ENCODE data around the gene FAM50A.
A peak's percentile ranks its signal among the peaks of the same experiment; 100 is the strongest.

Gene FAM50A

GRCh38 chrX:154437971-154438893 is 5.7 kb upstream of the FAM50A start:
- peak overlapping the region; percentile 65 for H3K4me3 ChIP-seq (ENCODE audit: low read depth, low read length)

DNA sequence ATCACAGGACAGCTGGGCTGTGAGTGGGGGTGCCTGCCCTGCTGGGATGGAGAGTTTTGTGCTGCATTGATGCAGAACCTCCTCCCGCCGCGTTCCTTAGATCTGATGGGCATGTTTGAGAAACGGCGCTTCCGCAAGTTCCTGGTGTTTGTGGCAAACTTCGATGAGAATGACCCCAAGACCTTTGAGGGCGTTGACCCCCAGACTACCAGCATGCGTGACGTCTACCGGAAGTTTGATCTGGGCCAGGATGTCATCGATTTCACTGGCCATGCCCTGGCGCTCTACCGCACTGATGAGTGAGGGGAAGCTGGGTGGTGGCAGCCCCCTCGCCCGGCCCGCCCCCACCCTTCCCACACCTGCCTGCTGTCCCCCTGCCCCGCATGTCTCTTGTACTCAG is 4.1 kb upstream of the FAM50A start:
- no peak overlapping the region for H3K4me3 ChIP-seq (ENCODE audit: low read depth, low read length)

DNA sequence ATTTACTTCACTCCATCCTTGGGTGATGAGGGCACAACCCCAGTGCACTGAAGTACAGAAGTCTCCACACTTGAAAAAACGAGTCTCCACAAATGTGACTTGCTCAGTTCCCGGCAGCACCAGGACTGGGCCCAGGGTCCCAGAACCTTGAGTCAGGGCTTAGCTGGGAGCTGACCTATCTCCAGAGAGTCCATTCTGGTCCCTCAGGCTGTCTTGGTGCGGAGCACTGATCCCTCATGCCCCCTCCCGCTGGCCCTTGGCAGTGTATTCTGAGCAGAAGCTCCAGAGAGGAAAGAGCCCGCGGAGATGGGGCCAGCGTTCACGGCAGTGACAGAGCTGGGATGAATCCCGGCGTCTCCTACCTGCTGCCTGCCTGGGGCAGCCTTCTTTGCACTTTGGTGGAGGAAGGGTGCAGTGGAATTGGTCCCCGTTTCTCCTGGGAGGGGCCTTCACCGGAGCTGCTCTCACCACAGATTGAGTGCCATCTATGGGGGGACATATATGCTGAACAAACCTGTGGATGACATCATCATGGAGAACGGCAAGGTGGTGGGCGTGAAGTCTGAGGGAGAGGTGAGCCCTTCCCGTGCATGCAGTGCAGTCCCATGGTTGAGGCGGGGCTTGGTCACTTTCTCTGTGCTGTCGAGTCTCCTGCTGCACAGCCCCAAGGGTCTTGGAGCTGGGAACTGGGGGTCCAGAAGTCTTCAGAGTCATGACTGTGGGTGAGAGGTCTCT is 3.2 kb upstream of the FAM50A start:
- no peak overlapping the region for H3K4me3 ChIP-seq (ENCODE audit: low read depth, low read length)

DNA sequence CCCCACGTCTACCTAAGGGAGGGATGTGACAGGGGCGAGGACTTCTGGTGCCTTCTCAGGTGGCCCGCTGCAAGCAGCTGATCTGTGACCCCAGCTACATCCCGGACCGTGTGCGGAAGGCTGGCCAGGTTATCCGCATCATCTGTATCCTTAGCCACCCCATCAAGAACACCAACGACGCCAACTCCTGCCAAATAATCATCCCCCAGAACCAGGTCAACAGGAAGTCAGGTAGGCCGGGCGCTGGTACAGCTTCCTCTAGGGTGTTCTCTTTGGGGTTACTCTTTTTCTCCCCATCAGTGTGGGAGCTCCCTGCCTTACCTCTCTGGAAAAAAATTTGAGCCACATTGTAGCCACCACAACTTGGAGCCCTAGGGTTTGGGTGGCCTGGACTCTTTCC is 2.4 kb upstream of the FAM50A start:
- H3K4me3 ChIP-seq (ENCODE audit: low read depth, low read length) = no peak overlapping the region

DNA sequence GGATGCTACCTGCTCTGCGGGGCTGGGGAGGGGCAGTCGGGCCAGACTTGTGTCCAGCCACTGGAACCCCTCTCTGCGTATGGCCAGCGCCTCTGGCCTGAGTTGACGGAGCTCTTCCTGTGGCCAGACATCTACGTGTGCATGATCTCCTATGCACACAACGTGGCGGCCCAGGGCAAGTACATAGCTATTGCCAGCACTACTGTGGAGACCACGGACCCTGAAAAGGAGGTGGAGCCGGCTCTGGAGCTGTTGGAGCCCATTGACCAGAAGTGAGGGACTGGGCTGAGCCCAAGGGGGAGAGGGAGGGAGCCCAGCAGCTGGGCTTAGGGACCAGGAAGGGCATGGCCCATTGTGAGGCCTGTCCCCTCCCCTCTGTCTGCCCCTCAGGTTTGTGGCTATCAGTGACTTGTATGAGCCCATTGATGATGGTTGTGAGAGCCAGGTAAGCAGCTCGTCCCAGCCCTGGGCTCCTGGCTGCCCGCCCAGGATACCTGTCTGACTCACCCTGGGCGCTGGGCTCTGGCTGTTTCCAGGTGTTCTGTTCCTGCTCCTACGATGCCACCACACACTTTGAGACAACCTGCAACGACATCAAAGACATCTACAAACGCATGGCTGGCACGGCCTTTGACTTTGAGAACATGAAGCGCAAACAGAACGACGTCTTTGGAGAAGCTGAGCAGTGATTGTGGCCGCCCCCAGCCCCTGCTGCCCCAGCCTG is 1.8 kb upstream of the FAM50A start:
- H3K4me3 ChIP-seq (ENCODE audit: low read depth, low read length) = no peak overlapping the region

GRCh38 chrX:154443479-154443910 is 446 bp upstream of the FAM50A start:
- peak overlapping the region; percentile 17 for H3K4me3 ChIP-seq (ENCODE audit: low read depth, low read length)

GRCh38 chrX:154444755-154445246 is 860 bp downstream of the FAM50A start:
- peak overlapping the region; percentile 30 for H3K4me3 ChIP-seq (ENCODE audit: low read depth, low read length)

DNA sequence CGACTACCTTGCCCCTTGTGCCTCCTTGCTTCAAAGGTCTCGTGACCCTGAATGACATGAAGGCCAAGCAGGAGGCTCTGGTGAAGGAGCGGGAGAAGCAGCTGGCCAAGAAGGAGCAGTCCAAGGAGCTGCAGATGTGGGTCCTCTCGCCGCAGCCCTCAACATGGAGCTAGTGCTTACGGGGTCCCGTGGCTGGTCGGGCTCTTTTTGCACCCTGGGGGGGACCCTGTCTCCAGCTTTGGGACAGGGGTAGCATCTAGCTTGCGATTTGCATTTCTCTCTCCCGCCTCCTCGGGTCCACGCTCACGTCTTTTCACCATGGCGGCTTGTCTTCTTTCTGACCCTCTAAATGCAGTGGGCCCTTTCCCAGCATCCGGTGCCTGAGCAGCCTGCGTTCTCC is 1.8 kb downstream of the FAM50A start:
- no peak overlapping the region for H3K4me3 ChIP-seq (ENCODE audit: low read depth, low read length)

DNA sequence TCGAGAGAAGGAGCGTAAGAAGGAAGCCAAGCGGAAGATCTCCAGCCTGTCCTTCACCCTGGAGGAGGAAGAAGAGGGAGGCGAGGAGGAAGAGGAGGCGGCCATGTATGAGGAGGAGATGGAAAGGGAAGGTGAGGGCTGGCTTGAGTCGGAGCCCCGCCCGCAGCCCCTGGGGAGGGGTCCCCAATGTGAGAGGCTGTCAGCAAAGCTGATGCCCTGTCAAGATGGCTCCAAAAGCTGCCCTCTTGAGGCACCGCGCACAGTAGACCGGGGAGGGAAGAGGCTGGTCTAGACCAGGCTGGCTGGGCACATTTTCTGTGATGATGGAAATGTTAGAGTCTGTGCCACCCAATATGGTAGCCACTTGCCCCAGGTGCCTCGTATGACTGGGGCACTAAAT is 2.5 kb downstream of the FAM50A start:
- no peak overlapping the region for H3K4me3 ChIP-seq (ENCODE audit: low read depth, low read length)

- no peak overlapping the region for H3K4me3 ChIP-seq (ENCODE audit: low read depth, low read length)
These were observed 4.5 kb downstream of the FAM50A start for GRCh38 chrX:154448484-154448883.

GRCh38 chrX:154449618-154450017 is 5.7 kb downstream of the FAM50A start:
- no peak overlapping the region for H3K4me3 ChIP-seq (ENCODE audit: low read depth, low read length)

DNA sequence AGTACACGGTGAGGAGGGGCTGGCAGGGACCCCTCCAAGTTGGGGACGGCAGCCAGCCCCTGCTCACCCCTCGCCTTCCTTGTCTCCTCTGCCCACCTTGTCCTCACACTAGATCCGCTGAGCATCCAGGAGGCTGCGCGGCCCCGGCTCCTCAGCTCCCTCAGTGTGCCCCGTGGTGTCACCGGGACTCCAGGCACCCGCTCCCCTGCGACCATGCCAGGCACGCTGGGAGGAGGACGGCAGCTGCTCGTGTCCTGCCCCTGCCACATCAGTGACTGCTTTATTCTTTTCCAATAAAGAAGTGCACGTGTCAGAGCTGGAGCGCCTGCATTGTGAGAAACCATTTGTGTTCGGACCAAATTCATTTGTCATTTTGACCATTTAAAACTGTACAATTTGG is 6.4 kb downstream of the FAM50A start:
- H3K4me3 ChIP-seq (ENCODE audit: low read depth, low read length) = no peak overlapping the region

- H3K4me3 ChIP-seq (ENCODE audit: low read depth, low read length) = no peak overlapping the region
These were observed 8.9 kb downstream of the FAM50A start for GRCh38 chrX:154452823-154453222.

- H3K4me3 ChIP-seq (ENCODE audit: low read depth, low read length) = no peak overlapping the region
These were observed 13.7 kb downstream of the FAM50A start for GRCh38 chrX:154457491-154458115.

DNA sequence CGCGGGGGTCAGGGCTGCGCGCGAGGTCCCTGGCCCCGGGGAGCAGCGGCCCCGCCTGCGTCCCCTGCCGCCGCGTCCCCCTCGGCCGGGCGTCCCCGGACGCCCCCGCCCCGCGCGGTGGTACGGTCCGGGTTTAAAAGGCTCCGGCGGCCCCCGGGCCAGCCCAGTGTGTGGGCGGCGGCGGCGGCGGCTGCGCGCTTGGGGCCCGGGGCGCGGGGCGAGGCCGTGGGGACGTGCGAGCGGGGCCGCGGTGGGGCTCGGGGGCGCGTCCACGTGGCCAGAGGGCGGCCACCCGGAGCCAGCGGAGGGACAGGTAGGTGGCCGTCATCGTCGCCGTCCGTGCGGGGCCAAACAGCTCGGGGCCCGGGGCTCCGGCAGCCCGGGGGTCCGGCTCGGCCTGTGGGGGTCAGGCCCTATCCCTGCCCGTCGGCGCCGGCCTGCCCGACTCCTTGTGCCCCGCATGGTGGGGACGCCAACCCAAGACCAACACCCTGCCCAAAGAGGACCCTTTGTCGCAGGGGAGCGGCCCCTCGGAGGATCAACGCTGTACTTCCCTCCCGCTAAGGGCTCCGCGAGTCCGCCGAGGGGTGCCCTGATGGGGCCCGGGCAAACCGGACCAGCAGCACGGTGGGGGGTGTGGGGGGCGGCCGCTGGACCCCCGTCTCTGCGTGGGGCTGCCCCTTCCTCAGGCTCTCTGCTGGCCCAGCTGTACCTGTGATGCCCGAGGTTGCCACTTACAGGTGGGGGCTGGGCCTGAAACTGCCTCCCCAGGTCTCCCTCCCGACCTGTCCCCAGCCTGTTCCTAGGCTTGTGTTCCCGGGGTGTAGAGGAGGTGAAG is 14.4 kb downstream of the FAM50A start, which contains the start of gene PLXNA3:
TSS of gene PLXNA3 (plus strand) at position 166 of the 838 bp plus-strand sequence. CDS start 1,903 bp downstream, outside the sequence.
- H3K4me3 ChIP-seq (ENCODE audit: low read depth, low read length) = peak within 1 kb of the TSS; percentile 37

DNA sequence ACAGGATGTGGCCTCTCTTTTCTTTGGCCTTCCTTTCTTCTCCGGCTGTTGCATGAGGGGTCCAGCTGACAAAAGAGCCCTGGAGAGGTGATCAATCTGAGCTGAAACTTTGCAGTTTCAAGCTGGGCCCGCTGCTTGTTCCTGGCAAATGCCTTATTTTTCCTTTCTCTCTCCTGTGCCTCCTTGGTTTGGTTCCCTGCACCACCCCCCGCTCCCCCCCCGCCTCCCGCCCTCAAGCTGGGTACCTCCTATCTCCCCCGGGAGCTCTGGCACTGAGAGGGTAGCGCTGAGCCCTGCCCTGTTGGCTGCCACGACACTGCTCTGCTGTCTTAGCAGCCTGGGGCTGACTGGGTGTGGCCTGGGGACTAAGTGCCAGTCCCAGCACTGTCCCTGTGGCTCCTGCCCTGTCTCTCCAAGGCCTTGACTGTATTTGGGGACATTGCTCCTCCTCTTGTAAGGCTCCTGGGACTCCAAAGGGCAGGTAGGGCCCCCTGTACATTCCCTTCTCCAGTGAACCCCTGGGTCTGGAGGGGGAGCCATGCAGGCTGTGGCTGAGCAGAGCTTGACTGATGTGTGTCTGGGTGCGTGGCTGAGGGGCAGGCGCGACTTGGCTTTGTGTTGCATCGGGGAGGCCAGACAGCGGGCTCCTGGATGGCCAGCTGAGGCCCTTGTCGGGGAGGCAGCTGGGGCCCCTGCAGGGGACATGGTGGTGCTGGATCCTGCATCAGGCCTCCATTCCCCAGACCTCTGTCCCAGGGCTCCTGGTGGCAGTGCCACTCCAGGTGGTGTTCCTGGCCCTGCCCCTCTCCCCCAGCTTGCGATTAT is 15.2 kb downstream of the FAM50A start:
- H3K4me3 ChIP-seq (ENCODE audit: low read depth, low read length) = peak overlapping the region; percentile 37

- no peak overlapping the region for H3K4me3 ChIP-seq (ENCODE audit: low read depth, low read length)
These were observed 15.9 kb downstream of the FAM50A start for GRCh38 chrX:154459832-154460231.

DNA sequence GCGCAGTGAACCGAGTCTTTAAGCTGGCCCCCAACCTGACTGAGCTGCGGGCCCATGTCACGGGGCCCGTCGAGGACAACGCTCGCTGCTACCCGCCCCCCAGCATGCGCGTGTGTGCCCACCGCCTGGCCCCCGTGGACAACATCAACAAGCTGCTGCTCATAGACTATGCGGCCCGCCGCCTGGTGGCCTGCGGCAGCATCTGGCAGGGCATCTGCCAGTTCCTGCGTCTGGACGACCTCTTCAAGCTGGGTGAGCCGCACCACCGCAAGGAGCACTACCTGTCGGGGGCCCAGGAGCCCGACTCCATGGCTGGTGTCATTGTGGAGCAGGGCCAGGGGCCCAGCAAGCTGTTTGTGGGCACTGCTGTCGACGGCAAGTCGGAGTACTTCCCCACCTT is 16.4 kb downstream of the FAM50A start:
- H3K4me3 ChIP-seq (ENCODE audit: low read depth, low read length) = no peak overlapping the region

DNA sequence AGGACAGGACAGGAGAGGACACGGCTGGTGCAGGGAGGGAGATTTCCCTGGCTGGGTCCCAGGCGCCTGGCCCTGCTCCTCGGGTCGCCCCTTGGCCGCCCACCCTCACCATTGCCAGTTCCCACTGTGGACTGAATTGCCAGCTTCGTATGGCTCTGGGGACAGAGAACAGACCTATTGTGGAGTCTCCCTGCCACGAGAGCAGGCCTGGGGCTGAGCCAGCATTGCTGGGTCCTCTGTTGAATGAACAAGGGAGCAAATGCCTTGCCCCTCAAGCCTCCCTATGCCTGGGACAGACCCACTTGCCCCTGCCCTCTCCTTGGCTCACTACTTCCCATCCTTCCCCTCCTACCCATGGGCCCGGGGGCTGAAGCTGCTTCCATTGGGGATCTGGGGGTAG is 18.5 kb downstream of the FAM50A start:
- no peak overlapping the region for H3K4me3 ChIP-seq (ENCODE audit: low read depth, low read length)
